GM12865 (cell line): ENCODE results near the gene GRAP2.
"Not testable (repeated sequence)": the region's sequence is repeated elsewhere in the genome, so short reads cannot be mapped to it uniquely, and the experiment has no call there.

Source experiments
- DNase-seq: peaks from one replicate; pipeline ENCODE4 v3.0.0; 2010; ENCODE audit warnings: low read depth
- H3K4me3 ChIP-seq: 2 replicates; pipeline ENCODE4 v1.5.1; 2011; ENCODE audit warnings: mild to moderate bottlenecking, low read depth, low read length, control low read depth
- TF ChIP-seq, protein P1 (sequence below): IDR thresholded peaks from 2 replicates; pipeline ENCODE4 v1.5.1; 2011; ENCODE audit warnings: low read length, control low read depth, low read depth, inconsistent platforms; ENCODE audit not compliant: insufficient read depth; ENCODE audit errors: missing control alignments

Gene GRAP2

DNA sequence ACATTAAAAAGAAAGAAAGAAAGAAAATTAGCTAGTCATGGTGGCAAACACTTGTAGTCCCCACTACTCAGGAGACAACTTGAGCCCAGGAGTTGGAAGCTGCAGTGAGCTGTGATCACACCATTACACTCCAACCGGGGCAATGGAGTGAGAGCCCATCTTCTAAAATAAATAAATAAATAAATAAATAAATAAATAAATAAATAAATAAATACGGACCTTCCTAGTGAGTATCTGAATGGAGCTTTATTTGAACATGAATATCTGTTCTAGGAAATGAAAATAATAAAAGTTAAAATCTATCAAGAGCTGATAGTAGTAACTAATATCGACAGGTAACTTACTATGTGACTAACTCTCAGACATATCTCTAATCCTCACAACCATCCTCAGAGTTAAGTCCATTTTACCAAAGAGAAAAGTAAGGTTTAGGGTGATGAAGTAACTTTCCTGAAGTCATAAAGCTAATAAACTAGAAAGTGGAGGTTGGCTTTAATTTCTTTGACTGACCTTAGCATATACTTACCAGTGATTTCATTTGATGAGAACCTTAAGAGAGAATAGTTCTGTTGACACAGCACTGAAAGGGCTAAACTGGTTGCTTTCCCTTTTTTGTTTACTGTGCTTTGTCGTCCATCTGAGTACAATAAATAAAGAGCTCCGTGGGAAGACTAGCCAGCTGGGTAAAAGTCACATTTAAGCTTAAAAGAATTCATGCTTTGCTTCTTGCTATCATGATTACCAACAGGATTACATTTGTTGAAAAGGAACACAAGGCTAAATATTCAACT, 29.7 kb upstream of the GRAP2 start:
- DNase-seq = no peak
- no peak overlapping the region for H3K4me3 ChIP-seq
- TF ChIP-seq, protein P1, sequence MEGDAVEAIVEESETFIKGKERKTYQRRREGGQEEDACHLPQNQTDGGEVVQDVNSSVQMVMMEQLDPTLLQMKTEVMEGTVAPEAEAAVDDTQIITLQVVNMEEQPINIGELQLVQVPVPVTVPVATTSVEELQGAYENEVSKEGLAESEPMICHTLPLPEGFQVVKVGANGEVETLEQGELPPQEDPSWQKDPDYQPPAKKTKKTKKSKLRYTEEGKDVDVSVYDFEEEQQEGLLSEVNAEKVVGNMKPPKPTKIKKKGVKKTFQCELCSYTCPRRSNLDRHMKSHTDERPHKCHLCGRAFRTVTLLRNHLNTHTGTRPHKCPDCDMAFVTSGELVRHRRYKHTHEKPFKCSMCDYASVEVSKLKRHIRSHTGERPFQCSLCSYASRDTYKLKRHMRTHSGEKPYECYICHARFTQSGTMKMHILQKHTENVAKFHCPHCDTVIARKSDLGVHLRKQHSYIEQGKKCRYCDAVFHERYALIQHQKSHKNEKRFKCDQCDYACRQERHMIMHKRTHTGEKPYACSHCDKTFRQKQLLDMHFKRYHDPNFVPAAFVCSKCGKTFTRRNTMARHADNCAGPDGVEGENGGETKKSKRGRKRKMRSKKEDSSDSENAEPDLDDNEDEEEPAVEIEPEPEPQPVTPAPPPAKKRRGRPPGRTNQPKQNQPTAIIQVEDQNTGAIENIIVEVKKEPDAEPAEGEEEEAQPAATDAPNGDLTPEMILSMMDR = no peak

GRCh38 chr22:39872548-39872947, 28.3 kb upstream of the GRAP2 start:
- no peak overlapping the region for H3K4me3 ChIP-seq
- DNase-seq = peak; percentile 41
- TF ChIP-seq, protein P1 = no peak

DNA sequence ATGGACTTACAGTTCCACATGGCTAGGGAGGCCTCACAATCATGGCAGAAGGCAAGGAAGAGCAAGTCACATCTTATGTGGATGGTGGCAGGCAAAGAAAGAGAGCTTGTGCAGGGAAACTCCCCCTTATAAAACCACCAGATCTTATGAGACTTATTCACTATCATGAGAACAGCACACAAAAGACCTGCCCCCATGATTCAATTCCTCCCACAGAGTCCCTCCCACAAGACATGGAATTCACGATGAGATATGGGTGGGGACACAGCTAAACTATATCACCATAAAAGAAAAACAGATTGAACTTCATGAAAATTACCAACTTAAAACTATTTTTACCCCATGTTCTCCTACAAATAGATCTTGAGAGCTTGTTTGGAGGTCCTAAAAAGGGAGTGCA, 26.9 kb upstream of the GRAP2 start:
- TF ChIP-seq, protein P1 = no peak
- no peak overlapping the region for H3K4me3 ChIP-seq
- no peak for DNase-seq

- H3K4me3 ChIP-seq, DNase-seq: not testable (repeated sequence)
Measured at GRCh38 chr22:39875176-39875885, 25.6 kb upstream of the GRAP2 start.

GRCh38 chr22:39877079-39877845, 23.6 kb upstream of the GRAP2 start:
- TF ChIP-seq, protein P1 = no peak
- DNase-seq = no peak
- no peak overlapping the region for H3K4me3 ChIP-seq

DNA sequence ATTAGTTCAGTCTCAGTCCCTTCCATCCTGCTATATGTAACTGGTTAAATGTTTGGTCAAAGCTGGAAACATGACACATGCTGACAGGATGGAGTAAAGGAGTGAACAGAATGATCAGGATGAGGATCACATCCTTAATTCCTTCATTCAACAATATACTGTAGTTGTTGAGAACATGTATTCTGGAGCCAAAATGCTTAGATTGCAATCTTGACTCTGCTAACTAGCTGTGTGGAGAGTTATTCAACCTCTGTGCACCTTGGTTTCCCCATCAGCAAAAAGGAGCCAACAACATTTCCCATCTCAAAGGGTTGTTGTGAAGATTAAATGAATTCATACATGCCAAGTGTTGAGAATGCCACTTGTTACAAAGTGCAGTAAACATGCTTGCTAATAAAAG, 20.2 kb upstream of the GRAP2 start:
- no peak for DNase-seq
- H3K4me3 ChIP-seq = no peak overlapping the region
- TF ChIP-seq, protein P1 = no peak

GRCh38 chr22:39883057-39883456, 17.8 kb upstream of the GRAP2 start:
- TF ChIP-seq, protein P1 = no peak
- no peak for DNase-seq
- H3K4me3 ChIP-seq = no peak overlapping the region

- not testable (repeated sequence) for DNase-seq, H3K4me3 ChIP-seq
Measured at GRCh38 chr22:39889924-39890323, 11.0 kb upstream of the GRAP2 start.
